Esophagus (tissue), 2 donors: ENCODE data around the gene LAMB3. TPM values are rescaled to one million over a fixed set of nuclear protein-coding genes. Genes with fewer than 3 reads are reported as not detected.

Experiments
- H3K27ac ChIP-seq, 2 donors: one replicate each; pipeline ENCODE4 v1.5.1; 2013; ENCODE audit warnings: low read depth in 2 of 2, mild to moderate bottlenecking in 2 of 2, inconsistent platforms in 1 of 2, low read length in 1 of 2, moderate library complexity in 1 of 2
- H3K27me3 ChIP-seq, 2 donors: one replicate each; pipeline ENCODE4 v1.6.1; 2013; ENCODE audit warnings: low read length in 2 of 2, control low read depth in 1 of 2, mild to moderate bottlenecking in 1 of 2; ENCODE audit not compliant: insufficient read depth in 2 of 2, control insufficient read depth in 1 of 2
- H3K36me3 ChIP-seq, 2 donors: one replicate each; pipeline ENCODE4 v1.6.1; 2013; ENCODE audit warnings: low read length in 1 of 2; ENCODE audit not compliant: control insufficient read depth in 2 of 2, insufficient read depth in 2 of 2
- H3K4me1 ChIP-seq, 2 donors: one replicate each; pipeline ENCODE4 v1.6.1; 2013; ENCODE audit warnings: low read length in 1 of 2; ENCODE audit not compliant: control insufficient read depth in 2 of 2, insufficient read depth in 2 of 2
- H3K4me3 ChIP-seq, 2 donors: one replicate each; pipeline ENCODE4 v1.5.1; 2013; ENCODE audit warnings: low read length in 2 of 2, mild to moderate bottlenecking in 2 of 2, low read depth in 1 of 2, moderate library complexity in 1 of 2
- H3K9me3 ChIP-seq, 2 donors: one replicate each; pipeline ENCODE4 v1.6.1; 2013; ENCODE audit warnings: mild to moderate bottlenecking in 2 of 2, low read depth in 1 of 2, low read length in 1 of 2, moderate library complexity in 1 of 2; ENCODE audit not compliant: control insufficient read depth in 2 of 2, insufficient read depth in 1 of 2
- WGBS, 2 donors: extraction: QIAGEN DNeasy Blood & Tissue Kit; methylation state at CpG; one replicate each; pipeline ENCODE4 v1.1.7; 2013; 5-methylcytosine and 5-hydroxymethylcytosine counted together
- polyA plus RNA-seq, 2 donors: library from polyadenylated mRNA; stranded (reverse); fragments of 200-250 nt; gene quantifications; one replicate each; pipeline ENCODE4 v1.2.3, GENCODE V29; 2013
- donor health status: healthy with polysubstance abuse.
- donor health status: Bipolar disorder and iron deficiency.

The LAMB3 gene
- polyA plus RNA-seq, 2 donors = 15.2 to 31.1 TPM

DNA sequence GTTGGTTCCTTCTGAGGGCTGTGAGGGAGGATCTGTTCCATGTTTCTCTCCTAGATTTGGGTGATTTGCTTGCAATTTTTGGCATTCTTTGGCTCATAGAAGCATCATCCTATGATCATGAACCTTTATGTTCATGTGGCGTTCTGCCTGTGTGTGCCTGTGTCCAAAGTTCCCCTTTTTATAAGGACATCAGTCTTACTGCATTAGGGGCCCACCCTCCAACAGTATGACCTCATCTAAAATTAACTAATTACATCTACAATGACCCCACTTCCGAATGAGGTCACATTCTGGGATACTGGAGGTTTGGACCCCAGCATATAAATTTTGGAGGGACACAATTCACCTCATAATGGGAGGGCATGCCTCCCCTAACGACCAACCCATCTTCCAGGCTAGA lies 81.5 kb downstream of the LAMB3 start:
- H3K36me3 ChIP-seq = no peaks in the 10 kb centered on the region
- H3K27ac ChIP-seq = no peak overlapping the region
- no peaks in the 10 kb centered on the region for H3K27me3 ChIP-seq
- 66 to 80% methylated on average over 3 of the region's 3 CpGs for WGBS, 2 donors
- no peak overlapping the region for H3K4me3 ChIP-seq
- no peaks in the 10 kb centered on the region for H3K4me1 ChIP-seq
- no peaks in the 10 kb centered on the region for H3K9me3 ChIP-seq

DNA sequence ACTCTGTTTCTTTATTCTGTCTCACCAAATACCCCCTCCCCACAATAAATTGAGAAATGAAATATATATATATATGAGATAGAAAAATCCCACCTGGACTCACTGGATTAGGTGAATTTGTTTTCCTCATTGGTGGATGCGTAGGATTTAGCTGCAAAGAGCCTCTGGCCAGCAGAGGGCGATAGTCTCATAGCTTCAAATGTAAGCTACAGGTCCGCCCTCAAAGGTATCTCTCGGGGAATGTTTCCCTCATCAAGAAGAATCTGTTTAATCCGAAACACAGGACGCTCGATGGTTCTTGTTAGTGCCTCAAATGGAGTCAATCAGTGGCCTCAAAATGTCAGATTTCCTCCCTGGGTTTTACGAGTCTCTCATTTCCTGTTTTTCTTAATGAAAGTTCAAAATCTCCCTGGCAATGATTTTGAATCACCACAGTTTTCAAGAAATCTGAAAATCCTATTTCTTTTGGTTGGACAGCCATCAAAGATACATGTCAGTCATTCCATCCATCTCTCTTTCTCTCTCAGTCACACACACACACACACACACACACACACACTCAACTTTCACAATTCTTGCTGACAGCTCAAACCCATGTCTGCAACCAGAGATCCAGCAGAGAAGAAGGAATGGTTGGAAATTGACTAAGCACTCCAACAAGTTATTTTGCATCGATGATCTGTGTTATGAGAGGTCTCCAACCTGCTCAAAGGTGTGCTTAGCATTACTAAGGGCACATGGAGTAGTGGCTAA lies 82.6 kb downstream of the LAMB3 start:
- no peak overlapping the region for H3K4me3 ChIP-seq
- H3K36me3 ChIP-seq = no peaks in the 10 kb centered on the region
- H3K4me1 ChIP-seq = peaks cover 0 to 2% of the 10 kb centered on the region in 2 donors
- H3K27ac ChIP-seq = no peak overlapping the region
- WGBS, 2 donors = 10 to 12% methylated on average over 9 of the region's 9 CpGs
- H3K9me3 ChIP-seq = no peaks in the 10 kb centered on the region
- no peaks in the 10 kb centered on the region for H3K27me3 ChIP-seq

DNA sequence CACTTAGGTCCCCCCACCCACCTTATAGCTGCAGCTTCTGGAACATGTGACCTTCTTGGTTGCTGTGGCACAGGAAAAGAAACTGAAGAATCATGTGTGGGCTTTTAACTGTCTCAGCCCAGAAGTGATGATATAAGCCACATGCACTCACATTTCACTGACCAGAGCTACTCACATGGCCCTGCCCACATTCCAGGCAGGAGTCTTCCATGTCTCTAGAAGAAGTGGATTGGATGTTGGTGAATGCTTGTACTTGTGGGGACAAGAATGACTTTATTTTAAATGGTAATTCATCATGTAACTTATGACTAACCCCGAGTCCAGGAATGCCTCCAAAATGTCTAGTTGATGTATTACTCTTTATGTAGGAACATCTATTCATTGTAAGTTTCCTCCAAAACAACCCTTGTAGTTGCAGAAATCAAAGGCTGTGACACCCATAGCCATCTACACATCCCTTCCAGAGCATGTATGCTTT lies 84.5 kb downstream of the LAMB3 start:
- Histone ChIP-seq H3K27me3 (no peaks in the 10 kb centered on the region), H3K9me3 (no peaks in the 10 kb centered on the region), H3K27ac (peak overlapping the region; percentile 69 to 79), H3K36me3 (no peaks in the 10 kb centered on the region), H3K4me3 (no peak overlapping the region), H3K4me1 (peaks cover 0 to 2% of the 10 kb centered on the region in 2 donors)
- 16 to 17% methylated on average over 1 of the region's 1 CpG for WGBS, 2 donors

DNA sequence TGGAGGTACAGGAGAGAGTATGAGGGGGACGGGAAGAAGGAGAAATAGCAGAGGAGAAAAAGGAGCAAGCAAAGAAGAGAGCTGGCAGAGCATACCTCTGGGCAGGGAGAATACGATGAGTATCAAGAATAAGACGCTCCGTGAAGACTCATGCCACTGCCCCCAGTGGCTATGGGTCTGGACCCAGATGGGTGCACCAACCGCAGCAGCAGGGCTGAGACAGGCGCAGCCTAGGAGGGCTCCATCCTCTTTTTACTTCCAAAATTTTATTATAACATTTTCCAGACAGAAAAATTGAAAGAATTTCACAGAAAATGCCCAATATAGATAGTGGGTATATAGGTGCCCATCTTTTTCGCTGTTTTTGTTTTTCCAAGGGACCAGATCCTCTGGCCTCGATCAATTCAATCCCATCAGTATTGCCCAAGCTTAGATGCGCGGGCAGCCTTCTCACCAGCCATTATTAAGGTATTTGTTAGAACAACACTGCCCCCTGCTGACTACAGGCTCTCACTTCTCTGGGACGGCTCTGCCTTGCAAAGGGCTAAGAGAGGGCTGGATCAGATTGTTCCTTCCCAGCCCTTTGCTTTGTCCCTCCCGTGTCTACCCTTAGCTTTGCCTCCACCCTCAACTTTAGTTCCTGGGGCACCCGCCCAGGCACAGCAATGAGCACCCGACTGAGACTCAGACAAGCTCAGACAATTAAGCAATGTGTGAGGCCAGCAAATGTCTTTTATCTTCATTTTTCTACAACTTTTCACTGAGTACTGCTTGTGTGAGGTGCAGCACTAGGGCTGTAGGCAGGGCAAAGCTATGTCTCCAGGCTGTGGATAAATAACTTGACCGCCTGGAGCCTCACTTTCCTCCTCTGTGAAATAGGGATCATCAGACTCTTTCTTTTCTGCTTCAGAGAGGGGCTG lies 86.2 kb downstream of the LAMB3 start:
- Histone ChIP-seq H3K27me3 (no peaks in the 10 kb centered on the region), H3K36me3 (no peaks in the 10 kb centered on the region), H3K4me1 (peaks cover 0 to 2% of the 10 kb centered on the region in 2 donors), H3K27ac (peak overlapping the region; percentile 57 to 69), H3K9me3 (no peaks in the 10 kb centered on the region), H3K4me3 (no peak overlapping the region)
- WGBS, 2 donors = 33 to 35% methylated on average over 15 of the region's 15 CpGs

Other genes starting within 250 kb of the LAMB3 start
- under 1 TPM in 1 of 2 donors, not detected in 1; 0.01 TPM for gene CAMK1G, start 68.7 kb downstream of the LAMB3 start, polyA plus RNA-seq
- 10 to 100 TPM in 1 of 2 donors, 1 to 10 TPM in 1; 5.1 to 10.5 TPM for gene G0S2, start 23.0 kb upstream of the LAMB3 start, polyA plus RNA-seq
- under 1 TPM; 0.24 to 0.41 TPM for gene HSD11B1, start 52.4 kb upstream of the LAMB3 start, polyA plus RNA-seq
- gene TRAF3IP3, start 103.6 kb upstream of the LAMB3 start, polyA plus RNA-seq = 1 to 10 TPM; 2.5 to 2.9 TPM
- 1 to 10 TPM; 2.1 to 2.8 TPM for gene C1orf74, start 132.1 kb upstream of the LAMB3 start, polyA plus RNA-seq
- gene IRF6, start 153.7 kb upstream of the LAMB3 start, polyA plus RNA-seq = 10 to 100 TPM; 36.7 to 50.3 TPM
- gene UTP25, start 175.5 kb upstream of the LAMB3 start, polyA plus RNA-seq = 1 to 10 TPM; 1.3 to 2.4 TPM